Spleen (tissue), 7 donors: Measurements from ENCODE around the gene FGD5.

ENCODE experiments used
- POLR2A ChIP-seq, 3 donors: fragments of 450-650 bp; IDR thresholded peaks; one replicate each; pipeline ENCODE4 v1.5.1; 2017; ENCODE audit warnings: antibody characterized with exemption in 3 of 3, mild to moderate bottlenecking in 1 of 3
- POLR2AphosphoS5 ChIP-seq, 3 donors: sonication (generic); formaldehyde crosslinking; IDR thresholded peaks; one replicate each; pipeline ENCODE4 v1.5.1; 2017; ENCODE audit warnings: antibody characterized with exemption in 3 of 3
- TF ChIP-seq, protein P1 (sequence below), 11 experiments: fragments of 200-600 bp in 7 of 11; fragments of 450-650 bp in 4 of 11; sonication (generic) in 4 of 11; IDR thresholded peaks in 8 of 11; conservative IDR thresholded peaks in 3 of 11; 1 replicate in 7 of 11; 2 replicates in 4 of 11; pipeline versions ENCODE4 v1.4.0 to v1.8.0; 2016 to 2021; ENCODE audit warnings: antibody characterized with exemption in 11 of 11, inconsistent platforms in 4 of 11, mild to moderate bottlenecking in 1 of 11
- donor health status: DM: no; HTN: no; CAD: no; lungs with moderate emphysema.
- donor health status: DM: no; HTN: no; CAD: no.
- donor health status: DM: no; HTN: no; CAD: no.

DNA sequence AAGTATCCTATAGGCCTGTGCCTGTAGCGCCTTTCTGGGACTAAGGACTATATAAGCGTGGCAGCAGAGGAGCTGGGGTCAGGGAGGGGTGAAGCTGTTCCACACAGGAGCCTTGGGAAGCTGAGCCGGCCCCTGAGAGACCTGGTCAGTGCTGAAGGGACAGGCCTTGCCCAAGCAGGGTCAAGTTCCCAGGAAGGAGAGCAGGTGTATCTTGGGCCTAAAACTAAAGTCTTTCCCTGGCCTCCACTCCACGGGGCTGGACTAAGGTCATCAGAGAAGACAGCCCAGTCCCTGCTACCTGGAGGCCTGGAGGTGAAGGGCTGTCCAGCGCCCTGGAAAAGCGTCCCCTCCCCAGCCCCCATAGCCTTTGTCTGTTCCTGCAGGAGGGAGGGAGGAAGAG lies 104.7 kb downstream of the FGD5 start:
- no peak for TF ChIP-seq POLR2AphosphoS5 (IDR thresholded peaks at IDR 0.05)
- TF ChIP-seq, protein P1, sequence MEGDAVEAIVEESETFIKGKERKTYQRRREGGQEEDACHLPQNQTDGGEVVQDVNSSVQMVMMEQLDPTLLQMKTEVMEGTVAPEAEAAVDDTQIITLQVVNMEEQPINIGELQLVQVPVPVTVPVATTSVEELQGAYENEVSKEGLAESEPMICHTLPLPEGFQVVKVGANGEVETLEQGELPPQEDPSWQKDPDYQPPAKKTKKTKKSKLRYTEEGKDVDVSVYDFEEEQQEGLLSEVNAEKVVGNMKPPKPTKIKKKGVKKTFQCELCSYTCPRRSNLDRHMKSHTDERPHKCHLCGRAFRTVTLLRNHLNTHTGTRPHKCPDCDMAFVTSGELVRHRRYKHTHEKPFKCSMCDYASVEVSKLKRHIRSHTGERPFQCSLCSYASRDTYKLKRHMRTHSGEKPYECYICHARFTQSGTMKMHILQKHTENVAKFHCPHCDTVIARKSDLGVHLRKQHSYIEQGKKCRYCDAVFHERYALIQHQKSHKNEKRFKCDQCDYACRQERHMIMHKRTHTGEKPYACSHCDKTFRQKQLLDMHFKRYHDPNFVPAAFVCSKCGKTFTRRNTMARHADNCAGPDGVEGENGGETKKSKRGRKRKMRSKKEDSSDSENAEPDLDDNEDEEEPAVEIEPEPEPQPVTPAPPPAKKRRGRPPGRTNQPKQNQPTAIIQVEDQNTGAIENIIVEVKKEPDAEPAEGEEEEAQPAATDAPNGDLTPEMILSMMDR (IDR thresholded peaks at IDR 0.05 in 8 of 11, conservative IDR thresholded peaks at IDR 0.05 in 3 of 11): no peak
- TF ChIP-seq POLR2A (IDR thresholded peaks at IDR 0.05): no peak
